Thyroid gland (tissue), 4 donors: ENCODE data around the gene PLXNA4.

Experiments
- CTCF ChIP-seq, 6 experiments: fragments of 200-600 bp in 3 of 6; fragments of 450-650 bp in 3 of 6; sonication (generic) in 3 of 6; IDR thresholded peaks; one replicate each; pipeline ENCODE4 v1.5.1; 2016 to 2019; ENCODE audit warnings: antibody characterized with exemption in 6 of 6, mild to moderate bottlenecking in 2 of 6, inconsistent platforms in 1 of 6, moderate library complexity in 1 of 6
- POLR2A ChIP-seq, 2 donors: fragments of 450-650 bp; IDR thresholded peaks; one replicate each; pipeline ENCODE4 v1.6.1; 2017; ENCODE audit warnings: antibody characterized with exemption in 2 of 2, mild to moderate bottlenecking in 2 of 2, moderate library complexity in 1 of 2

- TF ChIP-seq CTCF (IDR thresholded peaks at IDR 0.05) = no peak
- no peak for TF ChIP-seq POLR2A (IDR thresholded peaks at IDR 0.05)
These were observed 44.7 kb downstream of the PLXNA4 start for GRCh38 chr7:132531562-132531961.
